GM12892 (cell line): ENCODE measurements around the gene CCDC201.
"Not testable (repeated sequence)": the region's sequence is repeated elsewhere in the genome, so short reads cannot be mapped to it uniquely, and the experiment has no call there.

Experiments
- POLR2A ChIP-seq: IDR thresholded peaks from 2 replicates; pipeline ENCODE4 v1.6.1; 2011; ENCODE audit warnings: low read depth, low read length, control low read depth
- POLR2AphosphoS5 ChIP-seq: IDR thresholded peaks from 2 replicates; pipeline ENCODE4 v1.6.1; 2011; ENCODE audit warnings: low read depth, low read length, control low read depth

DNA sequence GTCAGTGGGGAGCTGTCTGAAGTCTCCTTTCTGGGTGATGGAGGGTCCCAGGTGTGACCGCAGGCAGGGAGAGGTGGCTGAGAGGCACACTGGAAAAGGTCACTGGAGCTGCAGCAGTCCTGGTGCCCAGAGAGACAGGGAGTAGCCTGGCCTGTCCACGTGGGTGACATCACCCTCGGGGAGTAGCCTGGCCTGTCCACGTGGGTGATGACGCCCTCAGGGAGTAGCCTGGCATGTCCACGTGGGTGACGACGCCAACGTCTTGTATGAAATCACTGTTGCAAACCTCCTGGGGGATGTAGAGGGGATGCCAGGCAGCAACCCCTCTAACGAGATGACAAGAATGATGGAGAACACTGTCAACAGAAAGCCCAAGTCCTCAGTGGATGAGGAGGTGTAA is 19.9 kb downstream of the CCDC201 start:
- not testable (repeated sequence) for TF ChIP-seq POLR2AphosphoS5, POLR2A
